ENCODE results near the gene MAP6. TPM values are rescaled to one million over a fixed set of nuclear protein-coding genes. Genes with fewer than 3 reads are reported as not detected.

The MAP6 gene
- total RNA-seq, 1 donor = 3.0 TPM

DNA sequence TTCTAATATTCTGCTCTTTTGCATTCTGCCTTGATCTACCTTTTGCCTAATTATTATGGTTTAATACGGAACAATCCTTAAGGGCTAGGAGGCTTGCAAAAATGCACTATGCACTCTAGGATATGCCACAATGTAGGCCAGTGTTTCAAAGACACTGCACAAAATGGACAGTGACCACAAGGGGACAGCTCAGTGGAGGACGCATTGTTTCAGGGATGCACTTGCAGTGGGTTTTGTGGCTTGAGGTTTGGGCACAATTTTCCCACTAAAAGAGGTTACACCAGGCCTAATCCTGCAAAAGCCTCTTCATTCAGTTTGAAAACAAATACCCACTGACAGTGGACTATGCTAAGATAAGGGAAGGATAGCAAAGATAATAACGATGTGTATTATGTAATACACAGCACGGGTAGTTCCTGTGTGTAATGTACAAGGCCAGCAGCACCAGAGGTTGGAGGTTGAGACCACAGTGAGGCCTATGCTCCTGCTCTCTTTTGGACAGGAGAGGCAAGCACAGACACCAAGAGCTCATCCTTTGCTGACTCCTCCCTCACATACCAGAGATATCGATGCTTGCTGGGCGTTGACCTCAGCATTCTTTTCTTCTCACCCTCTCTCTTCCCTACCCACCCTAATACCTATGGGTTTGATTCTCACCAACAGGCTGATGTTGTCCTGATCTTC, 12.7 kb downstream of the MAP6 start:
- H3K4me3 ChIP-seq (ENCODE audit: low read depth, low read length) = no peak overlapping the region
- no peak for TF ChIP-seq CTCF (IDR thresholded peaks at IDR 0.05; ENCODE audit: insufficient read depth, low read depth, low read length)
- DNase-seq (ENCODE audit: low read depth) = peak; percentile 33

GRCh38 chr11:75655605-75656004, 13.2 kb downstream of the MAP6 start:
- no peak for DNase-seq (ENCODE audit: low read depth)
- TF ChIP-seq CTCF (IDR thresholded peaks at IDR 0.05; ENCODE audit: insufficient read depth, low read depth, low read length) = no peak
- no peak overlapping the region for H3K4me3 ChIP-seq (ENCODE audit: low read depth, low read length)

- no peak overlapping the region for H3K4me3 ChIP-seq (ENCODE audit: low read depth, low read length)
- no peak for TF ChIP-seq CTCF (IDR thresholded peaks at IDR 0.05; ENCODE audit: insufficient read depth, low read depth, low read length)
- no peak for DNase-seq (ENCODE audit: low read depth)
These were observed 14.5 kb downstream of the MAP6 start for GRCh38 chr11:75654314-75654713.

GRCh38 chr11:75653532-75653931, 15.3 kb downstream of the MAP6 start:
- no peak for TF ChIP-seq CTCF (IDR thresholded peaks at IDR 0.05; ENCODE audit: insufficient read depth, low read depth, low read length)
- no peak overlapping the region for H3K4me3 ChIP-seq (ENCODE audit: low read depth, low read length)
- no peak for DNase-seq (ENCODE audit: low read depth)

DNA sequence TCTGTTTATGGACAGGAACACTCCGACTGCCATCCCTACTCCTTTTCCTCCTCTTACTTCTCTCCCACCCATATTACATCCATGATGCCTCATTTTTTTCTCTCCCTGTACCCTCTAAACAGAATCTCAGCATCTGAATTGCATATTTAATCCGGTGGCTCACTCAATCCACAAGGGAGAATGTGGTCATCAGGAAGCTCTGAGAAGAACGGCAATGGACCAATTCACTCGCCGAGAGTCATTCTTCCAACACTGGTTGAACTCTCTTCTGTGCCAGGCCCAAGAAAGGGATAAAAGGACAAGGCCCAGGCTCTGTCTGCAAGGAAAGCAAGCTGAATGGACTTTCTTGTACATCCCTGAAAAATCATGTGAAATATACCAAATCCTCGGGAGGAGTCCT, 15.9 kb downstream of the MAP6 start:
- TF ChIP-seq CTCF (IDR thresholded peaks at IDR 0.05; ENCODE audit: insufficient read depth, low read depth, low read length) = no peak
- no peak for DNase-seq (ENCODE audit: low read depth)
- no peak overlapping the region for H3K4me3 ChIP-seq (ENCODE audit: low read depth, low read length)

DNA sequence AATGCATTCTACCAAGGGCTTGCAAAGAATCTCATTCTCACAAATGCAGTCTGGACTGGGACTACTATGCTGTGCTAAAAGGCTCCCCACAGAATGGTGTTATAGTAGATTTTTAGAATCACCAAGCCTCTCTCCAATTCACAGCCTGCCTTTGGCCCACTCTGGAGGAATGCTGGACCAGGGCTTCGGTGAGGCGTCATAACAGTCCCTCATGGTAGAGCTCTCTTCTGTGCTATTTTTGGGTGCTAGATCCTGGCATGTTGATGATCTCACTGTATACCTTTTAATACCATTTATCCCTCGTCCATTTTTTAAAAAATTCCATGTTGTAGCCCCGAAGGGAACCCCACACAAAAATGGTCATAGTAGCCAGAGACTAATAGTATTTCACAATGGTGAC, 17.6 kb downstream of the MAP6 start:
- H3K4me3 ChIP-seq (ENCODE audit: low read depth, low read length) = no peak overlapping the region
- no peak for TF ChIP-seq CTCF (IDR thresholded peaks at IDR 0.05; ENCODE audit: insufficient read depth, low read depth, low read length)
- DNase-seq (ENCODE audit: low read depth) = no peak

- no peak for DNase-seq (ENCODE audit: low read depth)
- H3K4me3 ChIP-seq (ENCODE audit: low read depth, low read length) = no peak overlapping the region
- no peak for TF ChIP-seq CTCF (IDR thresholded peaks at IDR 0.05; ENCODE audit: insufficient read depth, low read depth, low read length)
These were observed 18.6 kb downstream of the MAP6 start for GRCh38 chr11:75650167-75650723.

Data from fibroblast of villous mesenchyme (primary cell).